ENCODE measurements around the gene AKAP1. TPM values are rescaled to one million over a fixed set of nuclear protein-coding genes. Genes with fewer than 3 reads are reported as not detected.

Gene AKAP1
- total and polyA plus RNA-seq, 9 of the 15 experiments (the other 6 are each of a cell fraction or from before 2014, with no cell fraction given) = 12.9 to 63.8 (median 36.4) TPM

DNA sequence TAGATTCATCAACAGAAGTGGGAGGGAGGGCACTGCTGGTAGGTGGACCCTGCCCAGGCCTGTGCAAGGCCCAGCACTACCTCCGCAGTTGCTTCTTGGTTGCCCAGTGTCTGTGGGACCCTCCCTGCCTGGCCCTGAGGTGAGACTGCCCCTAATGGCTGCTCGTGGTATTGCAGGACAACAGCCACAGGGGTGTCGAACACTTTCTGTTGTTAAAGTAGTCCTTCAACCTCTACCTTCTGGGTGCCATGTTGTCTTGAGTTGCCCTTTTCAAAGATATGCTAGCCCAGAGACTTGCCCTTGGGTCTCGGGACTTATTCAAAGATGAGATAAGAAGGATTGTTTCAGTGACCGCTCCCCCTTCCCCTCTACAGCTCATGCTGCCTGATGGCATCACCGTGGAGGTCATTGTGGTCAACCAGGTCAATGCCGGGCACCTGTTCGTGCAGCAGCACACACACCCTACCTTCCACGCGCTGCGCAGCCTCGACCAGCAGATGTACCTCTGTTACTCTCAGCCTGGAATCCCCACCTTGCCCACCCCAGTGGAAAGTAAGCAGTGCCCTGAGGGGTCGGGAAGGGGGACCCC, 29.1 kb downstream of the AKAP1 start:
- Histone ChIP-seq H3K4me1 (replicated peaks in 1 of 2; ENCODE audit: control insufficient read depth in 2 of 2, insufficient read depth in 2 of 2, low read length in 2 of 2) (peaks cover 7 to 20% of the 10 kb centered on the region in 2 experiments), H2AFZ (ENCODE audit: low read depth, low read length) (no peak overlapping the region), H4K20me1 (replicated peaks; ENCODE audit: control insufficient read depth, insufficient read depth, low read length) (no peaks in the 10 kb centered on the region; the same call in 1 of the 2 replicates), H3K4me3 (no peak overlapping the region), H3K9me1 (ENCODE audit: control insufficient read depth, insufficient read depth, low read length) (peaks cover 8% of the 10 kb centered on the region), H3K9me3 (replicated peaks; ENCODE audit: control insufficient read depth, insufficient read depth, low read depth, low read length) (no peaks in the 10 kb centered on the region), H3K27me3 (ENCODE audit: control insufficient read depth in 2 of 2, insufficient read depth in 2 of 2, low read length in 2 of 2) (no peaks in the 10 kb centered on the region), H3K4me2 (ENCODE audit: insufficient read depth, low read length) (no peak overlapping the region), H3K9ac (ENCODE audit: insufficient read depth in 1 of 2, low read depth in 2 of 2, low read length in 2 of 2) (0 out of 4 replicates have a peak overlapping the region, but pooled peaks of 1 of the 2 experiments have one; percentile 19), H3K36me3 (ENCODE audit: control insufficient read depth, insufficient read depth, low read length) (peaks cover 94% of the 10 kb centered on the region), H3K27ac (ENCODE audit: extremely low read depth, low read depth, low read length) (no peak overlapping the region; the same call in 2 of the 3 replicates), H3K79me2 (ENCODE audit: control insufficient read depth, insufficient read depth, low read length) (peaks cover 9% of the 10 kb centered on the region; the same call in 2 of the 3 replicates)
- ChIA-PET POLR2A (interaction anchor here (0.5 kb wide), 1 partner anchor 27 kb away, joined by 3 read pairs; no protein-coding TSS in a partner anchor), CTCF (ENCODE audit: low intra/inter-chr PET ratio) (interaction anchor here (0.8 to 1.0 kb wide), 2 partner anchors 109 to 113 kb away, joined by 3 to 7 read pairs; no protein-coding TSS in a partner anchor)
- BruUV-seq (replicated peaks) = no TSS peak
- DNase-seq (ENCODE audit: extremely low read depth in 1 of 4, low spot score in 3 of 4) (peak; percentile 73 to 78 (median 76)), FAIRE-seq (peak; percentile 95), ATAC-seq (peak; percentile 90)
- in situ Hi-C loops (cut with MboI) (no loop called here), intact Hi-C loops (cut with micrococcal nuclease) (loop anchor here (5.0 to 10.0 kb wide), 2 partner anchors 107 to 289 kb away; no protein-coding TSS in a partner anchor)
- 72% methylated on average over 13 of the region's 13 CpGs for WGBS (ENCODE audit: insufficient coverage, low coverage, missing lambda C conversion rate)
- TF ChIP-seq HDAC3 (IDR thresholded peaks at IDR 0.05; ENCODE audit: borderline replicate concordance, partially characterized antibody) (no peak), ZNF41 (CRISPR knock-in tag; conservative IDR thresholded peaks at IDR 0.05) (peak; percentile 94), ZBTB7A (IDR thresholded peaks at IDR 0.05; ENCODE audit: borderline replicate concordance, control insufficient read depth, low read depth, low read length) (0 out of 2 replicates have a peak, but pooled peaks have one; percentile 41), SAFB (IDR thresholded peaks at IDR 0.05; ENCODE audit: borderline replicate concordance, low read depth, low read length) (no peak), ZZZ3 (IDR thresholded peaks at IDR 0.05) (no peak), CSDE1 (IDR thresholded peaks at IDR 0.05) (no peak), ZNF347 (CRISPR knock-in tag; IDR thresholded peaks at IDR 0.05; ENCODE audit: low read depth) (no peak), FOXK2 (conservative IDR thresholded peaks at IDR 0.05 in 1 of 2, IDR thresholded peaks at IDR 0.05 in 1 of 2; ENCODE audit: low read depth in 2 of 2) (0 out of 4 replicates have a peak, but pooled peaks of 1 of the 2 experiments have one; percentile 37), ZNF444 (CRISPR knock-in tag; IDR thresholded peaks at IDR 0.05) (no peak), NFE2L1 (tag; IDR thresholded peaks at IDR 0.05; ENCODE audit: borderline replicate concordance, low read depth) (no peak), TCF7L2 (IDR thresholded peaks at IDR 0.05; ENCODE audit: low read depth, low read length) (no peak), ZNF197 (CRISPR knock-in tag; IDR thresholded peaks at IDR 0.05; ENCODE audit: low read depth) (no peak), SMARCB1 (IDR thresholded peaks at IDR 0.05; ENCODE audit: insufficient read length, low read depth) (no peak), ZNF77 (CRISPR knock-in tag; IDR thresholded peaks at IDR 0.05) (no peak), DDX20 (tag; IDR thresholded peaks at IDR 0.05; ENCODE audit: low read depth) (no peak), ZC3H4 (CRISPR knock-in tag; IDR thresholded peaks at IDR 0.05; ENCODE audit: borderline replicate concordance) (no peak), SMAD2 (IDR thresholded peaks at IDR 0.05; ENCODE audit: low read depth, low read length) (no peak)
- TF ChIP-seq, protein P1, sequence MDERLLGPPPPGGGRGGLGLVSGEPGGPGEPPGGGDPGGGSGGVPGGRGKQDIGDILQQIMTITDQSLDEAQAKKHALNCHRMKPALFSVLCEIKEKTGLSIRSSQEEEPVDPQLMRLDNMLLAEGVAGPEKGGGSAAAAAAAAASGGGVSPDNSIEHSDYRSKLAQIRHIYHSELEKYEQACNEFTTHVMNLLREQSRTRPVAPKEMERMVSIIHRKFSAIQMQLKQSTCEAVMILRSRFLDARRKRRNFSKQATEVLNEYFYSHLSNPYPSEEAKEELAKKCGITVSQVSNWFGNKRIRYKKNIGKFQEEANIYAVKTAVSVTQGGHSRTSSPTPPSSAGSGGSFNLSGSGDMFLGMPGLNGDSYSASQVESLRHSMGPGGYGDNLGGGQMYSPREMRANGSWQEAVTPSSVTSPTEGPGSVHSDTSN (CRISPR knock-in tag; IDR thresholded peaks at IDR 0.05; ENCODE audit: low read depth) = no peak
- TF ChIP-seq, protein P1 (tag; conservative IDR thresholded peaks at IDR 0.05; ENCODE audit: low read depth) = no peak

Data from K562 (cell line).